Raji (cell line): ENCODE results near the gene SLC5A10.

ENCODE experiments used
- POLR2A ChIP-seq: IDR thresholded peaks from 2 replicates; pipeline ENCODE4 v1.6.1; 2011; ENCODE audit warnings: low read depth, low read length, control low read depth; ENCODE audit not compliant: insufficient read depth

SLC5A10 gene

DNA sequence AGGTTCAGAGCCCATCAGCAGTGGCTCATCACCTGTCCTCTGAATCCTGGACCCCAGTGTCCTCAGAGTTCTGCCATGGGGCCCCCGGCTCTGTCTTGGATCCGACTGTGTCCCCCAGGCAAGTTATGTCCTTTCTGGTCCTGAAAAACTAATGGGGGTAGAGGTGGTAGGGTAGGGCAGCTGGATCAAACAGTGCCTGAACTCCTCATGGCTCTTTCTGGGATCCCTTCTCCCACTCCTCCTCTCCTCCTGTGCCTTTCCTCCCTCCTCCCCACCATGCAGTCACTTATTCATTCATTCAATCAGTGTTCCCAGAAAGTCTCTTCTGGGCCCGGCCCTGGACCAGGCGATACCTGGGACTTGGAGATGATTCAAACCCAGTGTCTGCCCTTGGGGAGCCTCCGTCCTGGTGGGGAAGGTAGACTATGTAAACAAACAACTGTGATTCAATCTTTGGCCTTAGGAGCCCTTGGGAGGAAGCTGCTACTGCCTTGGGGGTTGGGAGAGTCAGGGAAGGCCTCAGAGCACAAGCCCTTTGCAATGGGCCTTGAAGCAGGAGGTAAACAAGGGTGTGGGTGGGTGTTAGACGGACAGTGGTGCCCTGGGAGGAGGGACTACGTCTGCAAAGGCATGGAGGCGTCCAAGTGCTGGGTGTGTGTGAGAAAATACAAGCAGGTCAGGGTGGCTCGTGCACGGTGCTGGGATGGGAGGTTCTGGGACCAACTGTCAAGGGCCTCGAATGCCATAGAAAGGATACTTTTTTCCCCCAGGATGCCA, 59.0 kb downstream of the SLC5A10 start:
- no peak for TF ChIP-seq POLR2A

DNA sequence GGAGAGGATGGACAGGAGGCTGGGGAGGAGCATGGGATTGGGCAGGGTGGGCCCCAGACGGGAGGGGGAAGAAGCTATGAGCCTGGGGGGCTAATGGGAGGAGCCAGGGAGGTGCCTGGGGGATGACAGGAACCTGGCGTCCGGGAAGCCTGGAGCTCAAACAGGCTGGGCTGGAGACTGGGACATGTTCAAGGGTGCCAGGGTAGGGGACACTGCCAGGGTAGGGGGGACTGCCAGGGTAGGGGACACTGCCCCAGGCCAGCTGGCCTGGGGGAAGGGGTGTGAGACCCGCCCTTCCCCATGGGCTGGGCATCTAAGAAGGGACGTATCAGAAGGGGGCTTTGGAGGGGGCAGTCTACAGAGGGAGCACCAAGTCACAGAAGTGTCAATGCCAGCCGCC, 59.6 kb downstream of the SLC5A10 start:
- TF ChIP-seq POLR2A = no peak

DNA sequence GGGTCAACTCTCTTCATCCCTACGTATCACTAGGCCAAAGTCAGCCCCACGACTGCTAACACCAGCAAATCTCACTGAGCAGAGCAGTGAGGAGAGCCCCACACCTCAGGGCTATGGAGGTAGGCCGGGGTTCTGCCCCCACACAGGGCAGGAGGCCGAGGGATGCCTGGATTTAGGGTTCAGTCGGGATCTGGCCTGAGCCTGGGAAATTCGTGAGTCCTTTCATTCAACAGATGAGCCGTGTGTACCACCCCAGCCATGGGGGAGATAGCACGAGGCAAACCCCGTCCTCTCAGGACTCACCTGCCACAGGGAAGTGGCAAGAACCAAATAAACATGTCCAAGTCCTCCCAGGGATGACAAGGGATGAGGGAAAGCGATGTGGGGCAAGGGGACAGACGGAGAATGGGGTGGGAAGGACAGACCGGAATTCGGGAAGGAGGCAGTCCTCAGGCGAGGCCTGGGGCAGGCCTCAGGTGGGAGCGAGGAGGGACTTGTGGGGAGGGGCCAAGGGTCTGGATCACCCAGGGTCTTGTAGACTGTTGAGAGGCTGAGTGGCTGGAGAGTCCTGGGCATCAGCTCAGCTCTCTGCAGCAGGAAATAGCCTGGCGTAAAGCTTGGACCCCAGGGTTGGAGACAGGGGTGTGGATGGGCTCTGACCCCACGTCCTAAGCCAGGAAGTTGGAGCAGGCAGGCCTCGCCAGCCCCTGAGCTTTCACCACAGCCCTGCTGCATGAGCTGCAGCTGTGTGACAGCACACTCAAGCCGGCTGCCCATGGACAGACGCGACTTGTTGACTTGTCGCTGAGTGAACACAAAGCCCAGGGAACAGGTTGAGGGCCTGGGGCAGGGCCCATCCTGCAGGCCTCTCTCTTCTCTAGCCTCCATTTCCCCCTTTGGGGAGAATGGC, 60.5 kb downstream of the SLC5A10 start:
- TF ChIP-seq POLR2A = no peak

DNA sequence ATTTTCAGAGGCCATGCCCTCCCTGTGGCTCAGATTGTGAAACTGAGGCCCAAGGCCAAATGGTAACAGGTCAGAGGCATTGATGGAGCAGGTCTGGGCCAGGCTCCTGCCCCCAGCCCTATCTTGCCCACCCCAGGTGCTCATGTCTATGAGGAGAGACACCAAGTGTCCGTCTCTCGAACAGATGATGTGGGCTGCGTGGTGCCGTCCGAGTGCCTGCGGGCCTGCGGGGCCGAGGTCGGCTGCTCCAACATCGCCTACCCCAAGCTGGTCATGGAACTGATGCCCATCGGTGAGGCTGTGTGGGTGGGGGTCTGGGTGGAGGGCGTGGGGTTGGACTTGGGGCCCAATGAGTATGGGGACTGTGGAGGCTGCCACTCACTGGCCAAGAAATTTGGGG, 61.3 kb downstream of the SLC5A10 start:
- no peak for TF ChIP-seq POLR2A

DNA sequence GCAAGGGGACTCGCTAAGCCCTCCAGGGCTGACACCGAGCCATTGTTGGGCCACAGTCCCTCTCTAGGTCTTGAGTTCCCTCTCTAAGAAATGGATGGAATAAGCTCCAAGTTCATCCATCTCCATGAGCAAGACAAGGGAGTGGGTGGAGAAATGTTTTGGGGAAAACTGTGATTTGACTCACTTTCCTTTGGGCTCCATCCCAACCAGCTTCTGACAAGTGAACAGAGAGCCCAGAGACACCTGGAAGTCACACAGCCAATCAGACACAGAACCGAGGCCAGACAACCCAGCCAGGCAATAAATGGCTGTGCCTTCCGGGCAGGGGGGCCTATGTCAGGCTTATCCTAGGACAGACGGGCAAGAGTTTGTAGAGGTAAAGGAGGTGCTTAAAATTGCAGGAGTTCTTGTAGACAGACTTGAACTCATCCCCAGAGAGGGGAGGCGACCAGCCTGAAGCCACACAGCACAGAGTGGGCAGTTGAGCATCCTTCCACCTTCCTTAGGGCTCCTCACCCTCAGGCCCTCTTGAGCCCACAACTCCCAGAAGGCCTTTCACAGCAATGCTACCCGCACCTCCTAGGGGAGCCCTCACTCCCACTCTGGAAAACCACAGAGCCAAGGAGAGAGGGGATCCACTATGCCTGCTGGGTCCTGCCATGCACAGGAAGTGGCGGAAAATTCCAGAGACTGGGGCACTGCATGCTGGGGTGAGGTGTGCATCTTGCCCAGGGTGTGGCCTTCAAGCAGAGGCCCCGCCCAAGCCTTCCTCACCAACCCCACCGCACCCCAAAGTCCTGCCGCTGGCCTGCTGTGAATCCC, 62.1 kb downstream of the SLC5A10 start:
- no peak for TF ChIP-seq POLR2A

DNA sequence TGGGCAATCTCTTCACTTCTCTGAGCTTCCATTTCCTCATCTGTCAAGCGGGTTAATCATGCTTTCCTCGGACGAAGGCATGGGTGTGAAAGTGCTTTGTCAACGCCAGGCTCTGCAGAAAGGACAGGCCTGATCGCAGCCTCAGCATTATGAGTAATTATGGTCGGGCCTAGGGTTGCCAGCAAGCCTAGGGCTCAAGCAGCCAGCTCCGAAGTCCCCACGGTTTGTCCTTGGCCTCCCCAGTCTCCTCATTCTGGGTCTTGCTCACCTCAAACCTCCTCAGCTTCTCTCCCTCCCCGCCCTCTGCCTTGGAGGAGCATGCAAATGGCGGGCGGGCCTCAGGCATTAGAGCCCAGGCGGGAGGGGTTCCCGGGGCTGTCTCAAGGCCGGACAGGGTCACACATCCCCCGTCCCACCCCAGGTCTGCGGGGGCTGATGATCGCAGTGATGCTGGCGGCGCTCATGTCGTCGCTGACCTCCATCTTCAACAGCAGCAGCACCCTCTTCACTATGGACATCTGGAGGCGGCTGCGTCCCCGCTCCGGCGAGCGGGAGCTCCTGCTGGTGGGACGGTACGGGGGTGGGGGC, 62.8 kb downstream of the SLC5A10 start:
- no peak for TF ChIP-seq POLR2A

DNA sequence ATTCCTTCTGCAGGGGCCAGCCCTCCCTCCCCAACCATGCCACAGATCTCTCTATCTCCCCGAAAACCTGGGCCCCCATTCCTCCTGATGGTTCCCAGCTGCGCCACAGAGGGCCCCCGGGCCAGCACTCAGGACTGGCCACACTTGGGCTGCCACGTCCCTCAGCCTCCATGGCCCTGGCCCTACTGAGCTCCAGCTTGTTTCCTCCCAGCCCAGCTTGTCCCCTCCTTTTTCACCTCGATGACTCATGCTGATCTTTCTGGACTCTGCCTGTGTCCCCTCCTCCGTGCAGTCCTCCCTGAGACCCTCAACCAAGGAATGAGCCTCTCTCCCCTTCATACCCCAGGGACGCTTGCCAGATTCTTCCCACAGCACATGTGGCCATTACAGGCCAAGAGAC, 63.5 kb downstream of the SLC5A10 start:
- no peak for TF ChIP-seq POLR2A

DNA sequence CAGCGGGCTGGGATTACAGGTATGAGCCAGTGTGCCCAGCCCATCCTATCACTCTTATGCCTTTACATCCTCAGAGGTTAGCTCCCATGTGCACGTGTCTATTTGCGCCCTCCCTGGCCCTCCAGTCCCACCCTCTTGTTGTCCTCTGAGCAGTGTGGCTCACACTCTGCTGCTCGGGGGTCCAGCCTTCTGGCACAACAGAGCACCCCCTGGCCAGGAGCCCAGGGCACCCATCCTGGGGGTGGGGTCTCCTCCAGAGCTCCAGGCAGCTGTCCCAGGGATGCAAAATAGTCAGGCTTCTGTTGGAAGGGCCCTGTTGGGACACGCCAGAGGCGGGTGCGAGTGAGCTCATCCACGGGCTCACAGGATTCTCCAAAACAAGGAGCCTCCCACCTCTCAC, 64.3 kb downstream of the SLC5A10 start:
- TF ChIP-seq POLR2A = no peak

DNA sequence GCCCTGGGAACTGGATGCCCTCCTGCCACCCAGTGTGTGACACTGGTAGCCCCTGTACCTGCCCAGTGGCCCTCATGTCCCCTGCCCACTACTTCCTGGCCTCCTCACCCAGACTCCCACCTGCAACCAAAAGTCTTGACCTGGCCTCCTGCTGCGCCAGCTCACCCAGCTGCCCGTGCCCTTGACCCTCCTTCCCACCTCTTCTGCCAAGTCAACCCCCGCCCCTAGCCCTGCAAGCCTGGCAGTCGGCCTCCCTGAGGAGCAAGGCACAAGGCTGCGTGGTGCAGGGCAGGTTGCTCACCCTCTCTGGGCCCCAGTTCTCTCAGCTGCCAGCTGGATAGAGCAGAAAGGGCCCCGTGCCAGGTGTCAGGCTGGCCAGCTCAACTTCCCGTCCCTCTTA, 64.9 kb downstream of the SLC5A10 start:
- no peak for TF ChIP-seq POLR2A

DNA sequence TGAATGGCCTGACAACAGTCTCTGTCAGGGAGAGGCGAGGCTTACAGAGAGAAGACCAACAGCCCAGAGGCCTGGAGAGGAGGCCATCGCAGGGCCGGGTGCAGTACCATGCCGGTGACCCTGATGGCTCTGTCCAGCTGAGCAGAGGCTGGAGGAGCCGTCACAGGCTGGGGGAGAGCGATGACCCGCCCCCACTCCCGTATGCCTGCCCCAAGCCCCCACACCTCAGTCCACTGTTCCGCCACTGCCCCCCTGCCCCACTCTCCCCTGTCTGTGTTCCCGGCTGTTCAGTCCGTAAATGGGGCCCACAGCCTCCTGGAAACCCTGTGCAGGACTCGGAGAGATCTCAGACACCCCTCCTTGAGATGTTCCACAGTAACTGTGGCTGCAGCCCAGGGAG, 65.4 kb downstream of the SLC5A10 start:
- TF ChIP-seq POLR2A = no peak

DNA sequence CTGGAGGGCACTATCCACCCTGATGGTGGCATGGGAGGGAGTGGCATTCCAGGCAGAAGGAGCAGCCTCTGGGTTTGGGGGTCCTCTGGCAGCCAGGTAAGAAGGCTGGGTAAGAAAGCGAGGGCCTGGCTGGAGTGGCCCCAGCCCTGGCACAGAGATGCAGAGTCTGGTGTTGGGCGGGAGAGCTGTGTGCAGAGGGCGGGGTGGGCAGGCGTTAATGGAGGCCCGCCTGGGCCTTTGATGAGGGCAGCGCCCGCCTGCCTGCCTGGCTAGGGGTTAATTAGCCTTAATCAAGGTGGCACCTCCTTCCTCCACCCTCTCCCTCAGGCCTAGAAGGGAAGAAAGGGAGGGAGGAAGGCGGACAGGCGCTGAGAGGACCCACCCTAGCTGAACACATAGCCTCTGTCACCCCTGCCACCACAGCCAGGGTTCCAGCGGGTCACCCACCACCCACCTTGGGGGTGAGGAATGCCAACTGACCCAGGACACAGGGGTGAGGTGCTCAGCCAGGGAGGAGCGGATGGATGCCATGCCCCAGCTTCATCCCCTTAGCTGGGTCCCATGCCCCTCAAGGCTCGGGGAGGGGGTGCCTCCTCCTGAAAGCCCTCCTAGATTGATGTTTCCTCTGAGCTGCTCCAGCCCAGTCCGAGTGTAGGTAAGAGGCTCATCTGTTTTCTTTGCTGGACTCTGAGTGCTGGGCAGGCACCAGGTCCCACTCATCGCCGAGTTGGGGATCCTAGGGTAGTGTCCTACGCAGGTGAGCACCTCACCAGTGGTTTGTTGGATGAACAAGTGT, 66.0 kb downstream of the SLC5A10 start:
- 0 out of 2 replicates have a peak, but pooled peaks have one; percentile 8 for TF ChIP-seq POLR2A

DNA sequence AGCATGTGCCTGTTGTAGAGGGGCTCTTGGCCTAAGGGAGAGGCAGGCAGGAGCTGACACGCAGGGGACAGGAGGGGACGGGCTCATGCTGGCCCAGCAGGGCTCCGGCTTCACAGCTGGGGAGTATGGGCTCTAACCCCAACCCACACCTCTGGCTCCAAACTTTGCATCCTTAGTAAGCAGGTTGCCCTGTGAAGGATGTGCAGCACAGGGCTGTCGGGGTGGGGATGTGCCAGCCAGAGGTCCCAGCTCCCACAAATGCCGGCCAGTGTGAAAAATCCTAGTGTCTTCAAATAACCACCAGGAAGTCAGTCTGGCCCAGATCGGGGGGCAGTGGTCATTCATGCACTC, 66.6 kb downstream of the SLC5A10 start:
- TF ChIP-seq POLR2A = no peak

DNA sequence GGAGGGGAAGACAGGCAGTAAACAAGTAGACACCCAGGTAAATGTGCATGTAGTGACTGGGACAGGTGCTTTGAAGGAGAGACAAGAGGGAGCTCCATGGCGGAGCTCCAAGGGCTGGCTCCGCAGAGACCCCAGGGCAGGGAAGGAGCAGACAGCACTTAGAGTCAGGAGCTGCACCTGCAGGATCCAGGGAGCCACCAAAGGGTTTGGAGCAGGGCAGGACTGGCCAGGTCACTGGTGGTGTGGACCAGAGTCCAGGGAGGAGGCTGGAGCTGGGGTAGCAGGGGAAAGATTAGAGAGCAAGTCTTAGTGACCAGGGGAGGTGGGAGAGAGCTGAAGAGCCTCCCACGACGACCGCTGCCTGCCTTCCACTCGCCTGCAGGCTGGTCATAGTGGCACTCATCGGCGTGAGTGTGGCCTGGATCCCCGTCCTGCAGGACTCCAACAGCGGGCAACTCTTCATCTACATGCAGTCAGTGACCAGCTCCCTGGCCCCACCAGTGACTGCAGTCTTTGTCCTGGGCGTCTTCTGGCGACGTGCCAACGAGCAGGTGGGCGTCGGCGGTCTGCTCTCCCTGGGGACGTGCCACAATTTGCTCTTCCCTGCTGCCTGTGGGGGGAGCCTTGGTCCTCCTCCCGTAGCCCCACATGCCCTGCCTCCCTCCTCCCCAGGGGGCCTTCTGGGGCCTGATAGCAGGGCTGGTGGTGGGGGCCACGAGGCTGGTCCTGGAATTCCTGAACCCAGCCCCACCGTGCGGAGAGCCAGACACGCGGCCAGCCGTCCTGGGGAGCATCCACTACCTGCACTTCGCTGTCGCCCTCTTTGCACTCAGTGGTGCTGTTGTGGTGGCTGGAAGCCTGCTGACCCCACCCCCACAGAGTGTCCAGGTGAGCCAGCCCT, 67.3 kb downstream of the SLC5A10 start:
- TF ChIP-seq POLR2A = no peak
